PC-3 (cell line): ENCODE results near the gene DCTN2. TPM values are rescaled to one million over a fixed set of nuclear protein-coding genes. Genes with fewer than 3 reads are reported as not detected.
"Not testable (repeated sequence)": the region's sequence is repeated elsewhere in the genome, so short reads cannot be mapped to it uniquely, and the experiment has no call there.

Source experiments
- ATAC-seq: fragments of 200-7000 bp; cut with Tn5 transposase; 2 replicates; pipeline ENCODE4 v1.9.1; 2020; ENCODE audit warnings: mild to moderate bottlenecking, moderate library complexity
- BruUV-seq: library from RNA; stranded (reverse); fragments of 400-500 nt; replicated peaks from 2 replicates; lab custom pipeline; 2021; lab: Mats Ljungman, UMichigan
- CTCF ChIA-PET: fragments of 300-600 bp; sonication (Branson Sonifier 250); formaldehyde crosslinking; loops from one replicate; lab custom pipeline; 2022; ENCODE audit warnings: antibody characterized with exemption; lab: Charles Lee
- POLR2A ChIA-PET: fragments of 300-600 bp; sonication (Branson Sonifier 250); formaldehyde crosslinking; loops from one replicate; lab custom pipeline; 2022; ENCODE audit warnings: antibody characterized with exemption; ENCODE audit not compliant: unreplicated experiment; lab: Charles Lee
- DNase-seq: peaks from one replicate; pipeline ENCODE4 v3.0.0-alpha.2; 2015
- H2AFZ ChIP-seq: fragments of 300-600 bp; sonication (generic); 2 replicates; pipeline ENCODE4 v1.6.0; 2016; ENCODE audit warnings: antibody characterized with exemption, low read length
- H3F3A ChIP-seq: fragments of 300-600 bp; sonication (generic); one replicate; pipeline ENCODE4 v1.6.0; 2017; ENCODE audit warnings: antibody characterized with exemption, low read length, control low read depth, mild to moderate bottlenecking; ENCODE audit not compliant: unreplicated experiment
- H3K27ac ChIP-seq: fragments of 300-600 bp; sonication (generic); 2 replicates; pipeline ENCODE4 v1.5.1; 2016; ENCODE audit warnings: mild to moderate bottlenecking, low read length
- H3K27me3 ChIP-seq: fragments of 300-600 bp; sonication (generic); 2 replicates; pipeline ENCODE4 v1.6.1; 2016; ENCODE audit warnings: low read length, mixed read lengths
- H3K36me3 ChIP-seq: fragments of 300-600 bp; sonication (generic); 2 replicates; pipeline ENCODE4 v1.6.1; 2016; ENCODE audit warnings: low read depth, mixed run types, low read length, mixed read lengths
- H3K4me1 ChIP-seq: fragments of 300-600 bp; sonication (generic); 2 replicates; pipeline ENCODE4 v1.5.1; 2016; ENCODE audit warnings: low read length; ENCODE audit not compliant: insufficient read depth
- H3K4me2 ChIP-seq: fragments of 300-600 bp; sonication (generic); 2 replicates; pipeline ENCODE4 v1.6.0; 2016; ENCODE audit warnings: low read length
- H3K4me3 ChIP-seq: fragments of 300-600 bp; sonication (generic); 2 replicates; pipeline ENCODE4 v1.5.1; 2016; ENCODE audit warnings: mild to moderate bottlenecking, low read length, mixed read lengths
- H3K79me2 ChIP-seq: fragments of 300-600 bp; sonication (generic); 2 replicates; pipeline ENCODE4 v1.6.1; 2017; ENCODE audit warnings: low read length, mixed read lengths
- H3K9ac ChIP-seq: fragments of 300-600 bp; sonication (generic); 2 replicates; pipeline ENCODE4 v1.6.0; 2016; ENCODE audit warnings: mild to moderate bottlenecking, low read length
- H3K9me2 ChIP-seq: fragments of 300-600 bp; sonication (generic); replicated peaks from 2 replicates; pipeline ENCODE4 v1.6.1; 2016; ENCODE audit warnings: mixed run types, low read length, mixed read lengths
- H3K9me3 ChIP-seq: fragments of 300-600 bp; sonication (generic); 2 replicates; pipeline ENCODE4 v1.6.1; 2016; ENCODE audit warnings: low read length, mixed read lengths
- H4K20me1 ChIP-seq: fragments of 300-600 bp; sonication (generic); 2 replicates; pipeline ENCODE4 v1.6.1; 2016; ENCODE audit warnings: low read length, mixed read lengths
- EZH2 ChIP-seq: fragments of 300-600 bp; sonication (generic); IDR thresholded peaks from one replicate; pipeline ENCODE4 v1.6.1; 2017; ENCODE audit warnings: antibody characterized with exemption, mild to moderate bottlenecking, low read length; ENCODE audit not compliant: unreplicated experiment
- EZH2phosphoT487 ChIP-seq: fragments of 300-600 bp; sonication (generic); IDR thresholded peaks from 2 replicates; pipeline ENCODE4 v1.6.1; 2018; ENCODE audit warnings: mild to moderate bottlenecking, antibody characterized with exemption, low read length, borderline replicate concordance
- intact Hi-C: fragments of 100-400 bp; cut with micrococcal nuclease; formaldehyde crosslinking; loops from 2 replicates; pipeline ENCODE4 v1.9.0; 2023
- total RNA-seq: library from RNA; depleted of rRNA; stranded (reverse); fragments of >200 nt; gene quantifications from 2 replicates; pipeline ENCODE4 v1.2.3, GENCODE V29; 2014
- TF ChIP-seq, protein P1 (sequence below): fragments of 300-600 bp; sonication (generic); conservative IDR thresholded peaks from 2 replicates; pipeline ENCODE4 v1.5.1; 2017; ENCODE audit warnings: antibody characterized with exemption, low read depth, mild to moderate bottlenecking, low read length

DCTN2 gene
- total RNA-seq, 1 experiment from 2014 or later, result 88.5 TPM

DNA sequence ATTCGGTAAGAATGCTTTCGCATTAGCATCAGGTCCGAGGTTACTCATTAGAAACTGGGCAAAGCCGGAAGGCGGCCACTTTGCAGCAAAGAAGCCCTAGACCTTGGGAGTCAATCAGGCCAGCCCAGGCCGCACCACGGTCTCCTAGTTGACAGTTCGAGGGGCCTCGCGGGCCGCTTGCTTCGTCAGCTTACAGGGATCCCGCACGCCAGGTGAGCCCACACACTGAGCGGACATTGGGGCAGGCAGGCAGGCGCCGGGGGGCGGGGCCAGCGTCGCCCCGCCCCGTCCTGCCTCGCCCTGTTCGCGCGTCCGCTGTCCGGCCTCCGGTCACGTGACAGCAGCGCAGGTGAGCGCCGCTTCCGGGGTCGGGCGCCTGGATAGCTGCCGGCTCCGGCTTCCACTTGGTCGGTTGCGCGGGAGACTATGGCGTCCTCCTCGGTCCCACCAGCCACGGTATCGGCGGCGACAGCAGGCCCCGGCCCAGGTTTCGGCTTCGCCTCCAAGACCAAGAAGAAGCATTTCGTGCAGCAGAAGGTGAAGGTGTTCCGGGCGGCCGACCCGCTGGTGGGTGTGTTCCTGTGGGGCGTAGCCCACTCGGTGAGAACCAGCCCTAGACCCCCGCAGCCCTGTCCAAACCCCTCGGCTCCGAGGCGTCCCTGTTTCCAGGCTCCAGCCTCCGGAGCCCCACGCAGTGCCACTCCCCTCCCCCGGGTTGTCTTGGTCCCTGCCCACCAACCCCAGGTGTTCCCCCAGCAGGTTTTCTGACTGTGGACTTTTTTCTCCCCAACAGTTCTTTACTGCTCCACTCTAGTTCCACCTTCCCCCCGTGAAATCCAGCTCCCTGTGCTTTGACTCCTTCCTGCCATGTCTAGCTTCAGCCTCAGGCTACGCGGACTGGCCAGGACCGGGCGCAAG is 44.1 kb upstream of the DCTN2 start, which contains the start of gene PIP4K2C:
TSS of gene PIP4K2C (plus strand) at position 329 of the 918 bp plus-strand sequence. CDS start at position 427, 98 bp downstream.
- BruUV-seq, result TSS peak; percentile 54
- H3K4me3 ChIP-seq, result peak within 1 kb of the TSS; percentile 98
- no peaks in the 10 kb centered on the region for H3K27me3 ChIP-seq
- TF ChIP-seq, protein P1, sequence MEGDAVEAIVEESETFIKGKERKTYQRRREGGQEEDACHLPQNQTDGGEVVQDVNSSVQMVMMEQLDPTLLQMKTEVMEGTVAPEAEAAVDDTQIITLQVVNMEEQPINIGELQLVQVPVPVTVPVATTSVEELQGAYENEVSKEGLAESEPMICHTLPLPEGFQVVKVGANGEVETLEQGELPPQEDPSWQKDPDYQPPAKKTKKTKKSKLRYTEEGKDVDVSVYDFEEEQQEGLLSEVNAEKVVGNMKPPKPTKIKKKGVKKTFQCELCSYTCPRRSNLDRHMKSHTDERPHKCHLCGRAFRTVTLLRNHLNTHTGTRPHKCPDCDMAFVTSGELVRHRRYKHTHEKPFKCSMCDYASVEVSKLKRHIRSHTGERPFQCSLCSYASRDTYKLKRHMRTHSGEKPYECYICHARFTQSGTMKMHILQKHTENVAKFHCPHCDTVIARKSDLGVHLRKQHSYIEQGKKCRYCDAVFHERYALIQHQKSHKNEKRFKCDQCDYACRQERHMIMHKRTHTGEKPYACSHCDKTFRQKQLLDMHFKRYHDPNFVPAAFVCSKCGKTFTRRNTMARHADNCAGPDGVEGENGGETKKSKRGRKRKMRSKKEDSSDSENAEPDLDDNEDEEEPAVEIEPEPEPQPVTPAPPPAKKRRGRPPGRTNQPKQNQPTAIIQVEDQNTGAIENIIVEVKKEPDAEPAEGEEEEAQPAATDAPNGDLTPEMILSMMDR, result no peak
- TF ChIP-seq EZH2 (no peak), EZH2phosphoT487 (no peak)
- H3K9me3 ChIP-seq, result no peaks in the 10 kb centered on the region
- peak within 1 kb of the TSS; percentile 94 for H3K4me2 ChIP-seq
- DNase-seq, result peak; percentile 91
- peaks cover 21% of the 10 kb centered on the region for H3K4me1 ChIP-seq
- peak within 1 kb of the TSS; percentile 11; the same call in 1 of the 2 replicates for H3K27ac ChIP-seq
- CTCF ChIA-PET, result no interaction called here
- intact Hi-C loops, result no loop called here
- peak within 1 kb of the TSS; percentile 82 for H3K9ac ChIP-seq
- no peaks in the 10 kb centered on the region for H3F3A ChIP-seq
- H3K9me2 ChIP-seq, result no peaks in the 10 kb centered on the region
- peaks cover 33% of the 10 kb centered on the region for H3K79me2 ChIP-seq
- ATAC-seq, result peak; percentile 93
- peaks cover 7% of the 10 kb centered on the region; the same call in 1 of the 2 replicates for H3K36me3 ChIP-seq
- POLR2A ChIA-PET, result no interaction called here
- H4K20me1 ChIP-seq, result peaks cover 10% of the 10 kb centered on the region; the same call in 1 of the 2 replicates
- H2AFZ ChIP-seq, result peak within 1 kb of the TSS; percentile 88

DNA sequence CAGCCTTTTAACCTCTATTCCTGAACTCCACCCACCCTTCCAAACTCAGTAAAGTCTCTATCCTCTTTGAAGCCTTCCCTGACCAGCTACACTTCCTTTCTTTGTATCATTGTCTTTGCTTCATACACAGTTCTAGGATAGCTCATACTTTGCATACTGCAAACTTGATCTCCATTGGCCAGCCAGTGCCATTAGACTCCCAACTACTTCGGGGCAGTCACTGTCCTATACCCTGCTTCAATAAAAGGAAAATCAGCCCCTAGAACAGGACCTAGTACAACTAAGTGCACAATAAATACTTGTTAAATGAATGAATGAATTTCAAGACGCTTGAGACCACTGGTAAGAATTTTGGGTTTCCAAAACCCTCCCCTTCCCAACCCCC is 43.5 kb upstream of the DCTN2 start:
- no peak for DNase-seq
- Histone ChIP-seq H3F3A (no peaks in the 10 kb centered on the region), H3K27ac (0 out of 2 replicates have a peak overlapping the region, but pooled peaks have one; percentile 11), H3K9ac (peak overlapping the region; percentile 82), H3K27me3 (no peaks in the 10 kb centered on the region), H3K9me3 (no peaks in the 10 kb centered on the region), H3K4me2 (peak overlapping the region; percentile 94), H3K4me3 (peak overlapping the region; percentile 98), H3K4me1 (peaks cover 21% of the 10 kb centered on the region), H2AFZ (peak overlapping the region; percentile 88), H3K9me2 (no peaks in the 10 kb centered on the region), H3K36me3 (peaks cover 4% of the 10 kb centered on the region; the same call in 1 of the 2 replicates), H4K20me1 (peaks cover 10% of the 10 kb centered on the region; the same call in 1 of the 2 replicates), H3K79me2 (peaks cover 33% of the 10 kb centered on the region)
- intact Hi-C loops, result no loop called here
- TSS peak; percentile 60 for BruUV-seq
- TF ChIP-seq EZH2 (no peak), EZH2phosphoT487 (no peak)
- TF ChIP-seq, protein P1, result no peak
- no peak for ATAC-seq
- POLR2A ChIA-PET, result no interaction called here
- CTCF ChIA-PET, result no interaction called here

DNA sequence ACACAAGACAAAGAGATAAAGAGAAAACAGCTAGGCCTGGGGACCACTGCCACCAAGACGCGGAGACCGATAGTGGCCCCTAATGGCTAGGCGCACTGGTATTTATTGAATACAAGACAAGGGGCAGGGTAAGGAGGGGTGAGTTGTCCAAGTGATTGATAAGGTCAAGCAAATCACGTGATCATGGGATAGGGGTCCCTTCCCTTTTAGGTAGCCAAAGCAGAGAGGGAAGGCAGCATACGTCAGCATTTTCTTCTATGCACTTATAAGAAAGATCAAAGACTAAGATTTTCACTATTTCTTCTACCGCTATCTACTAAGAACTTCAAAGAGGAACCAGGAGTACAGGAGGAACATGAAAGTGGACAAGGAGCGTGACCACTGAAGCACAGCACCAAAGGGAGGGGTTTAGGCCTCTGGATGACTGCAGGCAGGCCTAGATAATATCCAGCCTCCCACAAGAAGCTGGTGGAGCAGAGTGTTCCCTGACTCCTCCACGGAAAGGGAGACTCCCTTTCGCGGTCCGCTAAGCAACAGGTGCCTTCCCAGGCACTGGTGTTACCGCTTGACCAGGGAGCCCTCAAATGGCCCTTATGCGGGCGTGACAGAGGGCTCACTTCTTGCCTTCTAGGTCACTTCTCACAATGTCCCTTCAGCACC is 42.1 kb upstream of the DCTN2 start:
- ATAC-seq, intact Hi-C loops, H3K27ac ChIP-seq, BruUV-seq, H3F3A ChIP-seq, H3K9me3 ChIP-seq, H3K9ac ChIP-seq, H3K4me3 ChIP-seq, H2AFZ ChIP-seq, DNase-seq, H3K4me2 ChIP-seq, H3K27me3 ChIP-seq, CTCF ChIA-PET, POLR2A ChIA-PET, H3K36me3 ChIP-seq, H3K9me2 ChIP-seq: not testable (repeated sequence)
- Histone ChIP-seq H4K20me1 (peaks cover 10% of the 10 kb centered on the region; the same call in 1 of the 2 replicates), H3K4me1 (peaks cover 21% of the 10 kb centered on the region), H3K79me2 (peaks cover 30% of the 10 kb centered on the region)
